Transverse colon (tissue), 4 donors: ENCODE measurements around the gene HSPB8. TPM values are rescaled to one million over a fixed set of nuclear protein-coding genes. Genes with fewer than 3 reads are reported as not detected.
"Not testable (repeated sequence)": the region's sequence is repeated elsewhere in the genome, so short reads cannot be mapped to it uniquely, and the experiment has no call there.

Source experiments
- DNase-seq: peaks from one replicate; pipeline ENCODE4 v3.0.0-alpha.2; 2019
- H3K27ac ChIP-seq, 4 donors: fragments of 200-600 bp; sonication (generic); 2 replicates each; pipeline ENCODE4 v1.5.1; 2016 to 2018; ENCODE audit warnings: inconsistent platforms in 4 of 4
- H3K27me3 ChIP-seq: fragments of 200-600 bp; sonication (generic); 2 replicates; pipeline ENCODE4 v1.5.1; 2017; ENCODE audit warnings: inconsistent platforms
- H3K36me3 ChIP-seq, 4 donors: fragments of 200-600 bp; sonication (generic); 2 replicates each; pipeline ENCODE4 v1.5.1; 2017 to 2019; ENCODE audit warnings: inconsistent platforms in 4 of 4
- H3K4me1 ChIP-seq, 4 donors: fragments of 200-600 bp; sonication (generic); 2 replicates each; pipeline ENCODE4 v1.5.1; 2017 to 2020; ENCODE audit warnings: inconsistent platforms in 4 of 4
- H3K4me3 ChIP-seq, 4 donors: fragments of 200-600 bp; sonication (generic); 1 replicate in 1 of 4; 2 replicates in 3 of 4; pipeline versions ENCODE4 v1.5.1 to v1.6.1; 2017 to 2019; ENCODE audit warnings: inconsistent platforms in 4 of 4
- H3K9me3 ChIP-seq, 2 donors: fragments of 200-600 bp; sonication (generic); 2 replicates each; pipeline ENCODE4 v1.5.1; 2017 to 2019; ENCODE audit warnings: inconsistent platforms in 2 of 2
- EP300 ChIP-seq: sonication (generic); formaldehyde crosslinking; IDR thresholded peaks from one replicate; pipeline ENCODE4 v1.6.1; 2017; ENCODE audit warnings: antibody characterized with exemption, low read depth
- POLR2A ChIP-seq: fragments of 450-650 bp; IDR thresholded peaks from one replicate; pipeline ENCODE4 v1.6.1; 2016; ENCODE audit warnings: antibody characterized with exemption, mild to moderate bottlenecking, moderate library complexity
- POLR2AphosphoS5 ChIP-seq, 3 donors: sonication (generic); formaldehyde crosslinking; IDR thresholded peaks; one replicate each; pipeline ENCODE4 v1.6.1; 2016; ENCODE audit warnings: antibody characterized with exemption in 3 of 3
- WGBS, 2 donors: methylation state at CpG; one replicate each; pipeline ENCODE4 v1.1.5; 2018; ENCODE audit warnings: low coverage in 1 of 2; 5-methylcytosine and 5-hydroxymethylcytosine counted together
- in situ Hi-C, 4 donors: fragments of 200-750 bp; cut with MboI; loops; one replicate each; pipeline versions ENCODE4 v1.15.0 to v1.15.1; 2017; ENCODE audit warnings: low sequenced_read_pairs in 3 of 4, low pct_ligation_motif_present in 1 of 4, low pct_unique_long_range_greater_than_20kb in 1 of 4
- intact Hi-C: fragments of 100-400 bp; cut with DNase I; formaldehyde crosslinking; loops from one replicate; pipeline ENCODE4 v1.15.1; 2023; ENCODE audit warnings: low total_unique reads
- total RNA-seq, 4 donors: library from RNA; depleted of rRNA; stranded (reverse); fragments of >200 nt; gene quantifications; one replicate each; pipeline ENCODE4 v1.1.0, GENCODE V29; 2016
- TF ChIP-seq, protein P1 (sequence below), 5 experiments: fragments of 200-600 bp in 3 of 5; fragments of 450-650 bp in 2 of 5; sonication (generic) in 3 of 5; IDR thresholded peaks; 1 replicate in 2 of 5; 2 replicates in 3 of 5; pipeline ENCODE4 v1.5.1; 2016 to 2017; ENCODE audit warnings: antibody characterized with exemption in 5 of 5, inconsistent platforms in 3 of 5, mild to moderate bottlenecking in 2 of 5, moderate library complexity in 1 of 5

HSPB8 gene
- total RNA-seq, 4 donors from 2014 or later, result 42.7 to 59.8 (median 51.9) TPM

DNA sequence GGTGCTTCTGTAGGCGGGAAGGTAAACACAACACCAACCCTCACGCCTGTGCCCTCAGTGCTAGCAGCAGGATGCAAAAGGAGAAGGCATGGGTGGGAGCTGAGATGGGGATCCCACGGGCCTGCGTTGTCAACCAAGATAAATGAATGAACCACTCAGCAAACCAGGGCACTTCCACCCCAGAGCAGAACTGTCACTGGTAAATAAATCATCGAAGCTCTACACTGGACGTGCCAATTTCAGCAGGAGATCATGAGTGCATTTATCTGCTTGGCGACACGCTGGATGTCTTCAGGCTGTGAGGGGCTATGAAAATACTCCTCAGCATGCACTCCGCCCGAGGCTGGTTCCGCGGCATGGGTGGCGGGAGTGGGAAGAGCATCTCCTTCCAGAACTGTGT is 33.2 kb downstream of the HSPB8 start:
- in situ Hi-C loops, result no loop called here
- WGBS, 2 donors, result 73 to 100% methylated on average over 1 to 12 of the region's 13 CpGs
- Histone ChIP-seq H3K27me3 (no peaks in the 10 kb centered on the region), H3K27ac (no peak overlapping the region), H3K36me3 (no peaks in the 10 kb centered on the region), H3K4me1 (peaks cover 0 to 8% (median 1%) of the 10 kb centered on the region in 4 donors), H3K9me3 (no peaks in the 10 kb centered on the region), H3K4me3 (no peak overlapping the region)
- TF ChIP-seq EP300, result no peak
- no peak for TF ChIP-seq POLR2AphosphoS5 (IDR thresholded peaks at IDR 0.05)
- no peak for TF ChIP-seq POLR2A
- TF ChIP-seq, protein P1, sequence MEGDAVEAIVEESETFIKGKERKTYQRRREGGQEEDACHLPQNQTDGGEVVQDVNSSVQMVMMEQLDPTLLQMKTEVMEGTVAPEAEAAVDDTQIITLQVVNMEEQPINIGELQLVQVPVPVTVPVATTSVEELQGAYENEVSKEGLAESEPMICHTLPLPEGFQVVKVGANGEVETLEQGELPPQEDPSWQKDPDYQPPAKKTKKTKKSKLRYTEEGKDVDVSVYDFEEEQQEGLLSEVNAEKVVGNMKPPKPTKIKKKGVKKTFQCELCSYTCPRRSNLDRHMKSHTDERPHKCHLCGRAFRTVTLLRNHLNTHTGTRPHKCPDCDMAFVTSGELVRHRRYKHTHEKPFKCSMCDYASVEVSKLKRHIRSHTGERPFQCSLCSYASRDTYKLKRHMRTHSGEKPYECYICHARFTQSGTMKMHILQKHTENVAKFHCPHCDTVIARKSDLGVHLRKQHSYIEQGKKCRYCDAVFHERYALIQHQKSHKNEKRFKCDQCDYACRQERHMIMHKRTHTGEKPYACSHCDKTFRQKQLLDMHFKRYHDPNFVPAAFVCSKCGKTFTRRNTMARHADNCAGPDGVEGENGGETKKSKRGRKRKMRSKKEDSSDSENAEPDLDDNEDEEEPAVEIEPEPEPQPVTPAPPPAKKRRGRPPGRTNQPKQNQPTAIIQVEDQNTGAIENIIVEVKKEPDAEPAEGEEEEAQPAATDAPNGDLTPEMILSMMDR (IDR thresholded peaks at IDR 0.05), result no peak
- no peak for DNase-seq
- intact Hi-C loops, result no loop called here

DNA sequence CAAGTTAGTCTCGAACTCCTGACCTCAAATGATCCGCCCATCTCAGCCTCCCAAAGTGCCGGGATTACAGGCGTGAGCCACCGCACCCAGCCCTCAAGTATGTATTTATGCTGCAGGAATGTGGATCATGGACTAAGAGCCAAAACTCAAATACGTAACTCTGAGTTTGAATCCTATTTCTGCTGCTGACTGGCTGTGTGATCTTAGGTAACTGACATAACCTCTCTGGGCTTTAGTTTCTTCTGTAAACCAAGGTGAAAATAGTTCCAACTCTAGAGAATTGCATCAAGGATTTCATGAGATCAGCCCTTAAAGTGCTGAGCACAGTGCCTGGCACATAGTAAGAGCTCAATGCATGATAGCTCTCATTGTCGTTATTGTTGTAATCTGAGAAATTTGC is 37.4 kb downstream of the HSPB8 start:
- in situ Hi-C loops (no loop called here), intact Hi-C loops (no loop called here)
- no peak for DNase-seq
- Histone ChIP-seq H3K27me3 (no peaks in the 10 kb centered on the region), H3K4me1 (no peaks in the 10 kb centered on the region), H3K27ac (no peak overlapping the region), H3K9me3 (no peaks in the 10 kb centered on the region), H3K4me3 (no peak overlapping the region), H3K36me3 (no peaks in the 10 kb centered on the region)
- WGBS, 2 donors, result 87 to 88% methylated on average over 1 to 7 of the region's 7 CpGs
- TF ChIP-seq, protein P1 (IDR thresholded peaks at IDR 0.05), result no peak
- TF ChIP-seq POLR2AphosphoS5 (IDR thresholded peaks at IDR 0.05) (no peak), EP300 (no peak), POLR2A (no peak)

DNA sequence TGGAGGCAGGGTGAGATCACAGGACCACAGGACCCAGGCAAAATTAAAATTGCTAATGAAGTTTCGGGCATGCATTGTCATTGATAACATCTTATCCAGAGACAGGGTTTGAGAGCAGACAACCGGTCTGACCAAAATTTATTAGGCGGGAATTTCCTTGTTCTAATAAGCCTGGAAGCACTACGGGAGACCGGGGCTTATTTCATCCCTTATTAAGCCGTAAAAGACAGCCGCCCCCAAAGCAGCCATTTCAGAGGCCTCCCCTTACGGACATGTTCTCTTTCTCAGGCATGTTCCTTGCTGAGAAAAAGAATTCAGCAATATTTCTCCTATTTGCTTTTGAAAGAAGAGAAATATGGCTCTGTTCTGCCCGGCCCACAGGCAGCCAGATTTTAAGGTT is 40.1 kb downstream of the HSPB8 start:
- H3K27me3 ChIP-seq, H3K36me3 ChIP-seq, DNase-seq, H3K4me1 ChIP-seq, intact Hi-C loops, H3K27ac ChIP-seq, H3K4me3 ChIP-seq, H3K9me3 ChIP-seq, in situ Hi-C loops: not testable (repeated sequence)
- 78 to 85% methylated on average over 7 to 9 of the region's 9 CpGs for WGBS, 2 donors

DNA sequence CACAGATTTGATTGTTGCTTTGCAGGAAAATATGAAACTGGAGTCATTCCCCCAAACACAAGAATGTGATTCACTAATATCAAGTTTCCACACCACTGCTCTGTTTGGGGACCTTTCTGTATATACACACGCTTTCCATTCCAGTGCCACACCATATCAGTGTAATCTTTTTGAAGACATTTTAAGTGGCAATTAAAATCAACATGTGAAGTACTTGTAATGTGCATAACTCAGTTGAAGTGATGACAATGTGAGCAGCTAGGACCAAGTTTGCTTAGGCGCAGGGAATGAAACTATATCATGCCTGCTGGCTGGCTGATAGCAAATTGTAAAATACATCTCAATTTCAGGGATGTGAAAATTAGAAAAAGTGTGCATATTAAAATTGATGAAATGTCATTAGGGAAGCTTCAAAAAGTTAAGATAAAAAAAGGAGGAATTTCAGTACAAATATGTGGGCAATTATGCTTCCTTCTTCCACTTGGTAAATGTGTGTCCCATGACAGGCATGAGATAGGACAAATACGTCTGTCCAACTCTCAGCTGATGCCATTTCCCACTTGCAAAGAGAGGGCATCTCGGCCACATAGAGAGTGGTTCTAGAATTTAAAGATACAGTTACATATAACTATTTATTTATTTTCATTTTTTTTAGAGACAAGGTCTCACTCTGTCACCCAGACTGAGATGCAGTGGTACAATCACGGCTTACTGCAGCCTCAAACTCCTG is 43.7 kb downstream of the HSPB8 start:
- in situ Hi-C loops (no loop called here), intact Hi-C loops (no loop called here)
- Histone ChIP-seq H3K4me3 (no peak overlapping the region), H3K36me3 (no peaks in the 10 kb centered on the region), H3K27me3 (no peaks in the 10 kb centered on the region), H3K4me1 (no peaks in the 10 kb centered on the region), H3K9me3 (no peaks in the 10 kb centered on the region), H3K27ac (no peak overlapping the region)
- TF ChIP-seq POLR2A (no peak), EP300 (no peak), POLR2AphosphoS5 (IDR thresholded peaks at IDR 0.05) (no peak)
- TF ChIP-seq, protein P1 (IDR thresholded peaks at IDR 0.05), result no peak
- 67 to 74% methylated on average over 5 of the region's 5 CpGs for WGBS, 2 donors
- DNase-seq, result no peak

DNA sequence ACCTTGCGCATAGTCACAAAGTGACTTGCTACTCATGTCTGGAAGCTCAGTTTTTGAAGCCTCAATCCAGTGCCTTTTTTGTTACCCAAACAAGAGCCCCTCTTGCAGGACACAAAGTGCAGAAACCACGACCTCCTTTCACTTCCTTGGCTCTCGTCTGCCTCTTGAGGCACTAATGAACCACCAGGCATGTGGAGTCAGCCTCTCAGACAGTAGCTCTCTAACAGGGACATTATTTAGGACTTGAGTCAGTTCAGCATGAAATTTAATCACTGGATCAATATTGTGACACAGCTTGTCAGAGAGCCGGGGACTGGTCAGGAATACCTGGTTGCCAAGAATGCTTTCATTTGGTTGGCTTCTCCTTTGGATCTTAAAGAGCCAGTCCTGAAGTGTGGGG is 46.7 kb downstream of the HSPB8 start:
- Histone ChIP-seq H3K27ac (no peak overlapping the region), H3K27me3 (no peaks in the 10 kb centered on the region), H3K9me3 (no peaks in the 10 kb centered on the region), H3K4me3 (no peak overlapping the region), H3K4me1 (no peaks in the 10 kb centered on the region), H3K36me3 (no peaks in the 10 kb centered on the region)
- DNase-seq, result no peak
- intact Hi-C loops (no loop called here), in situ Hi-C loops (no loop called here)
- TF ChIP-seq, protein P1 (IDR thresholded peaks at IDR 0.05), result no peak
- TF ChIP-seq POLR2AphosphoS5 (IDR thresholded peaks at IDR 0.05) (no peak), POLR2A (no peak), EP300 (no peak)
- WGBS, 2 donors, result 35% methylated on average over 4 of the region's 4 CpGs; no CpG with 5 or more reads in 1 of the 2 donors
